Measurements from ENCODE around the gene TANGO6. TPM values are rescaled to one million over a fixed set of nuclear protein-coding genes. Genes with fewer than 3 reads are reported as not detected.

The TANGO6 gene
- total RNA-seq, 3 donors from 2014 or later, result 7.4 to 19.7 (median 8.2) TPM

DNA sequence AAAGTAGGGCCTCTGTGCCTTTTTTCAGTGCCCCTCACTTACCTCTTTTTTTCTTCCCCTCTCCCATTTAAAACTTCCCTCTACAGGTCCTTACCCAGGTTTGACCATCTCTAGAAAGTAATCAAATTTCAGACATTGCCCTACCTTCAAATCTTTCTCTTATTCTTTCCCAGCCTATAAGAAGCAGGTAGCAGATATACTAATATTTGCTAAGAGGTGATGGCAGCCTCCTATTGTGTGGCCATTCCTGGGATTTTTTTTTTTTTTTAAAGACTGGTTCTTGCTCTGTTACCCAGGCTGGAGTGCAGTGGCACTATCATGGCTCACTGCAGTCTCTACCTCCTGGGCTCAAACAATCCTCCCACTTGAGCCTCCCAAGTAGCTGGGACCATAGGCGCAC is 151.0 kb downstream of the TANGO6 start:
- ATAC-seq (peak; percentile 41), DNase-seq (no peak)
- no peak overlapping the region for H3K4me3 ChIP-seq
- H3K9me3 ChIP-seq, result no peaks in the 10 kb centered on the region
- intact Hi-C loops (cut with DNase I, micrococcal nuclease), result no loop called here
- peaks cover 7% of the 10 kb centered on the region for H3K4me1 ChIP-seq (ENCODE audit: low read depth)
- no peak for TF ChIP-seq CTCF (IDR thresholded peaks at IDR 0.05)
- H3K36me3 ChIP-seq (ENCODE audit: low read depth), result no peaks in the 10 kb centered on the region

- DNase-seq (peak in 1 of 3 donors; percentile 9), ATAC-seq (peak; percentile 79)
- no peak for TF ChIP-seq CTCF (IDR thresholded peaks at IDR 0.05)
- no peaks in the 10 kb centered on the region for H3K9me3 ChIP-seq
- H3K4me1 ChIP-seq (ENCODE audit: low read depth), result peaks cover 7% of the 10 kb centered on the region
- intact Hi-C loops (cut with DNase I, micrococcal nuclease), result no loop called here
- H3K4me3 ChIP-seq, result no peak overlapping the region
- H3K36me3 ChIP-seq (ENCODE audit: low read depth), result no peaks in the 10 kb centered on the region
These were observed 151.7 kb downstream of the TANGO6 start for GRCh38 chr16:68995011-68995504.

GRCh38 chr16:68997564-68997963 is 154.2 kb downstream of the TANGO6 start:
- no peak for ATAC-seq
- no peak overlapping the region for H3K4me3 ChIP-seq
- intact Hi-C loops (cut with DNase I, micrococcal nuclease), result no loop called here
- TF ChIP-seq CTCF (IDR thresholded peaks at IDR 0.05), result no peak
- peaks cover 7% of the 10 kb centered on the region for H3K4me1 ChIP-seq (ENCODE audit: low read depth)
- H3K9me3 ChIP-seq, result no peaks in the 10 kb centered on the region
- DNase-seq, result no peak
- H3K36me3 ChIP-seq (ENCODE audit: low read depth), result no peaks in the 10 kb centered on the region

- Histone ChIP-seq H3K36me3 (ENCODE audit: low read depth) (no peaks in the 10 kb centered on the region), H3K4me3 (no peak overlapping the region), H3K4me1 (ENCODE audit: low read depth) (peaks cover 7% of the 10 kb centered on the region), H3K9me3 (peaks cover 7% of the 10 kb centered on the region)
- intact Hi-C loops (cut with DNase I, micrococcal nuclease), result no loop called here
- DNase-seq, result no peak
- ATAC-seq, result no peak
- no peak for TF ChIP-seq CTCF (IDR thresholded peaks at IDR 0.05)
These were observed 155.8 kb downstream of the TANGO6 start for GRCh38 chr16:68999114-68999513.

DNA sequence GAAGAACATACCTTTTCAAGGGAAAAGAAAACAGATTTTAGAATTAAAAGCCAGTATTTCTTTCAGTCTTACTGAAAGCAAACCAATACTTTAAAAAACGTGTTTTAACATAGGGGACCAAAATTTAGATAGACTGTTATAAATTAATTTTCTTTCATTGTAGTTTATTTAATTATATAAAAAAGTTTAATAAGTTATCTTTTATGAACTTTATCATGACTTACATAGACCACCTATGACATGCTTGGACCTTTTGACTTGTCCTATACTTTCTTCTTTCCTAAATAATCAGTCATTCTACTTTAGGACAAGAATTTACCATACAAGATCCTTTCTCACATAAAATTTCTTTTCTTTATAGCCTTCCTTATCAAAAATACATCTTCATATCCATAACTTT is 160.2 kb downstream of the TANGO6 start:
- DNase-seq, result no peak
- no peak for TF ChIP-seq CTCF (IDR thresholded peaks at IDR 0.05)
- no peaks in the 10 kb centered on the region for H3K4me1 ChIP-seq (ENCODE audit: low read depth)
- intact Hi-C loops (cut with DNase I, micrococcal nuclease), result no loop called here
- no peak overlapping the region for H3K4me3 ChIP-seq
- peaks cover 7% of the 10 kb centered on the region for H3K9me3 ChIP-seq
- no peaks in the 10 kb centered on the region for H3K36me3 ChIP-seq (ENCODE audit: low read depth)
- no peak for ATAC-seq
